DMS 273 treated with DMSO at 0.1 percent for 48 hours (cell line): Measurements from ENCODE around the gene ITPA.

Experiments
- DNase-seq: peaks from one replicate; lab custom pipeline; 2025; lab: John Stamatoyannopoulos, UW

ITPA gene

GRCh38 chr20:3209257-3209945 lies at the start of gene ITPA:
Gene ITPA, plus strand, starts transcription at chr20:3209498. Its CDS starts 54 bp downstream, at chr20:3209552.
- DNase-seq: no peak

GRCh38 chr20:3160418-3160817 lies 48.9 kb upstream of the ITPA start:
- no peak for DNase-seq

GRCh38 chr20:3161316-3162079 lies 47.8 kb upstream of the ITPA start:
- no peak for DNase-seq

GRCh38 chr20:3162080-3162611 lies 47.2 kb upstream of the ITPA start:
- DNase-seq: peak; percentile 23

- peak; percentile 58 for DNase-seq
Measured at GRCh38 chr20:3163099-3164042, 45.9 kb upstream of the ITPA start.

GRCh38 chr20:3164043-3164762 lies 45.1 kb upstream of the ITPA start:
- no peak for DNase-seq

- DNase-seq: no peak
Measured at GRCh38 chr20:3164763-3165410, 44.4 kb upstream of the ITPA start.

- peak; percentile 74 for DNase-seq
Measured at GRCh38 chr20:3165473-3166337, 43.6 kb upstream of the ITPA start.

- no peak for DNase-seq
Measured at GRCh38 chr20:3166338-3166912, 42.9 kb upstream of the ITPA start.

GRCh38 chr20:3166913-3167342 lies 42.4 kb upstream of the ITPA start:
- no peak for DNase-seq

- DNase-seq: no peak
Measured at GRCh38 chr20:3167738-3168078, 41.6 kb upstream of the ITPA start.

- DNase-seq: no peak
Measured at GRCh38 chr20:3168079-3168828, 41.0 kb upstream of the ITPA start.

- DNase-seq: no peak
Measured at GRCh38 chr20:3168829-3169590, 40.3 kb upstream of the ITPA start.

- DNase-seq: no peak
Measured at GRCh38 chr20:3171391-3172125, 37.7 kb upstream of the ITPA start.

- no peak for DNase-seq
Measured at GRCh38 chr20:3172126-3172932, 37.0 kb upstream of the ITPA start.

GRCh38 chr20:3172933-3173609 lies 36.2 kb upstream of the ITPA start, which contains the start of gene LZTS3:
Gene LZTS3, minus strand, starts transcription at chr20:3173549. Its CDS starts 6,386 bp downstream, at chr20:3167163.
- no peak for DNase-seq
